Lung (tissue), 12 donors: ENCODE data around the gene NDUFAF8. TPM values are rescaled to one million over a fixed set of nuclear protein-coding genes. Genes with fewer than 3 reads are reported as not detected.
A peak's percentile ranks its signal among the peaks of the same experiment; 100 is the strongest.

Experiments used
- ATAC-seq: fragments of 200-7000 bp; cut with Tn5 transposase; one replicate; pipeline ENCODE4 v1.9.1; 2020; ENCODE audit warnings: moderate number of reproducible peaks; ENCODE audit not compliant: insufficient read depth, low FRiP score
- DNase-seq, 3 donors: peaks; one replicate each; pipeline ENCODE4 v3.0.0-alpha.2; 2013 to 2017
- H3K27ac ChIP-seq, 2 donors: one replicate each; pipeline ENCODE4 v1.5.1; 2013; ENCODE audit warnings: mild to moderate bottlenecking in 2 of 2, moderate library complexity in 2 of 2, control low read depth in 1 of 2, inconsistent platforms in 1 of 2, low read depth in 1 of 2, low read length in 1 of 2
- H3K27me3 ChIP-seq, 3 donors: one replicate each; pipeline ENCODE4 v1.5.1; 2013; ENCODE audit warnings: low read length in 2 of 3; ENCODE audit not compliant: control insufficient read depth in 3 of 3, insufficient read depth in 3 of 3
- H3K36me3 ChIP-seq, 4 donors: one replicate each; pipeline ENCODE4 v1.5.1; 2013; ENCODE audit warnings: low read length in 4 of 4, mild to moderate bottlenecking in 1 of 4, moderate library complexity in 1 of 4; ENCODE audit not compliant: control insufficient read depth in 4 of 4, insufficient read depth in 4 of 4
- H3K4me1 ChIP-seq, 5 donors: one replicate each; pipeline ENCODE4 v1.5.1; 2013; ENCODE audit warnings: low read length in 5 of 5, mild to moderate bottlenecking in 2 of 5, moderate library complexity in 1 of 5; ENCODE audit not compliant: control insufficient read depth in 5 of 5, insufficient read depth in 5 of 5
- H3K4me3 ChIP-seq: one replicate; pipeline ENCODE4 v1.5.1; 2013; ENCODE audit warnings: mild to moderate bottlenecking, control low read depth, moderate library complexity
- H3K9ac ChIP-seq, 2 donors: one replicate each; pipeline ENCODE4 v1.5.1; 2013; ENCODE audit warnings: low read length in 2 of 2, control low read depth in 1 of 2; ENCODE audit not compliant: insufficient read depth in 1 of 2
- H3K9me3 ChIP-seq, 4 donors: one replicate each; pipeline ENCODE4 v1.5.1; 2013; ENCODE audit warnings: low read length in 3 of 4, mild to moderate bottlenecking in 1 of 4, moderate library complexity in 1 of 4; ENCODE audit not compliant: control insufficient read depth in 4 of 4, insufficient read depth in 3 of 4
- CTCF ChIP-seq: IDR thresholded peaks from 2 replicates; pipeline ENCODE4 v1.5.1; 2012; ENCODE audit warnings: mild to moderate bottlenecking; ENCODE audit errors: control extremely low read depth, extremely low read depth
- WGBS, 2 donors: extraction: QIAGEN DNeasy Blood & Tissue Kit; methylation state at CpG; one replicate each; pipeline ENCODE4 v1.1.7; 2013; 5-methylcytosine and 5-hydroxymethylcytosine counted together
- polyA plus RNA-seq, 2 donors: library from polyadenylated mRNA; stranded (reverse); fragments of 200-250 nt; gene quantifications; one replicate each; pipeline ENCODE4 v1.2.1, GENCODE V29; 2013
- total RNA-seq, 2 donors: library from RNA; depleted of rRNA in 1 of 2; stranded (reverse); fragments of >200 nt in 1 of 2; gene quantifications; one replicate each; pipeline ENCODE4 v1.2.1, GENCODE V29; 2014 to 2021
- donor health status: control.
- donor health status: control.
- donor health status: Bipolar disorder and iron deficiency.
- donor health status: healthy.
- donor health status: DM: yes; HTN: yes; CAD: no.

The NDUFAF8 gene
- total and polyA plus RNA-seq, 4 donors = 12.7 to 51.1 (median 29.9) TPM

GRCh38 chr17:81200201-81200600 lies 38.9 kb upstream of the NDUFAF8 start:
- TF ChIP-seq CTCF = no peak
- WGBS, 2 donors = 95 to 97% methylated on average over 18 of the region's 18 CpGs
- Histone ChIP-seq H3K27ac (peak overlapping the region in 1 of 2 donors; percentile 4), H3K36me3 (peaks cover 0 to 23% (median 2%) of the 10 kb centered on the region in 4 donors), H3K27me3 (no peaks in the 10 kb centered on the region), H3K9ac (no peak overlapping the region), H3K9me3 (no peaks in the 10 kb centered on the region), H3K4me1 (peaks cover 0 to 9% (median 0%) of the 10 kb centered on the region in 5 donors), H3K4me3 (no peak overlapping the region)
- ATAC-seq (no peak), DNase-seq (no peak)

DNA sequence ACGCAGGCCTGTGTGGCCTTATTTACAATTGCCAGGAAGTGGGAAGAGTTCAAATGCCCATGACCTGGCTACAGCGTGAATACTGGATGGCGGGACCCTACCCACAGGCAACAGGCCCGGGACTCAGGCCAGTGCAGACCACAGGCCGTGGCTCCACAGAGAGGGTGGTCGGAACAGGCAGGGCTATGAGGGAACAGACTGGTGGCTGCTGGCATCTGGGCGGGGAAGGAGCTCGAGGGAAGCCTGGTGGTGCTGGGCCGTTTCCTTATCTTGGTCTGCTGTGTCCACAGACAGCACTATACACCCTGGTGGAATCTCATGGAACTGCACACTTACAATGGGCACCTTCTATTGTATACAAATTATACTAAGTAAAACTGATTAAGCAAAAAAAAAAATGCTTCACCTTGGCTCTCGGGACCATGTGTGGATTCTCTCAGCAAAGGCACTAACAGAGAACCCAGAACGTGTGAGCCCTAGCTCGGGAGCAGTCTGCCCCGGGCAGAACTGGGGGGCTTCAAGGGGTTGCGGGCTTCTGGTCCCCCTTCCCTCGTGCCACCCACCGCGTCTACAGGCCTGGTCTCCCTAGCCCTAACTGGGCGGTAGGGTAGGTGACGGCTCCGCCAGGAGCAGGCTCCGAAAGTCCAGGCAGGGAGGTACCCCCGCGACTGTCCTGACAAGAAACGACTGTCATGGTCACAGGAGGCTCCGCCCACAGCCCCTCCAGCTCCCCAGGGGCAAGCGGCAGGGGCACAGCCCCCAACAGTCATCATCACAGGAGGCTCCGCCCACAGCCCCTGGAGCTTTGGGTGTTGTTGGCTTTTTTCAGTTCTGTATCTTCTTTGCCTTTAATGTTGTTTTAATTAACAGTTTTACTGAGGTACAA lies 38.2 kb upstream of the NDUFAF8 start:
- H3K36me3 ChIP-seq = peaks cover 0 to 23% (median 2%) of the 10 kb centered on the region in 4 donors
- TF ChIP-seq CTCF = peak; percentile 45
- H3K4me1 ChIP-seq = peaks cover 0 to 9% (median 0%) of the 10 kb centered on the region in 5 donors
- H3K27me3 ChIP-seq = no peaks in the 10 kb centered on the region
- H3K9me3 ChIP-seq = no peaks in the 10 kb centered on the region
- DNase-seq (peak; percentile 42 to 62 (median 45)), ATAC-seq (peak; percentile 39)
- peak overlapping the region in 1 of 2 donors; percentile 4 for H3K27ac ChIP-seq
- WGBS, 2 donors = 67 to 70% methylated on average over 27 of the region's 27 CpGs
- no peak overlapping the region for H3K4me3 ChIP-seq
- no peak overlapping the region for H3K9ac ChIP-seq

DNA sequence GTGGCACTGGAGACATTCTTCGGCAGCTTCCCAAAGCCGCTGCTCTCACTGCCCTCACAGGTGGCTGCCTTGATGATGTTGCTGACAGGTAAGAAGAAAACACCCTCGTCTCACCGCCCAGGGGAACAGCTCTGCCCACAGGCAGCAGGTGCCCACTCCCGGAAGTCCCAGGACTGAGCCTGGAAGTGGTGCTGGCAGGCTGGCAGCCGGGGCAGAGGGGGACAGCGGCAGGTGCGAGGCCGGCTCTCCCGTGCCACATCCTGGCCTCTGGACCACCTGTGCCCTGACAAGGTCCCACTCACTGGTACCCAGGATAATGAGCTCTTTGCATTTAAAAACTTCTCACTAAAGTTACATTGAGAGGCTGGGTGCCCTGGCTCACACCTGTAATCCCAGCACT lies 36.8 kb upstream of the NDUFAF8 start:
- ATAC-seq = no peak
- no peak for TF ChIP-seq CTCF
- Histone ChIP-seq H3K27ac (no peak overlapping the region), H3K9ac (no peak overlapping the region), H3K9me3 (no peaks in the 10 kb centered on the region), H3K27me3 (no peaks in the 10 kb centered on the region), H3K4me1 (peaks cover 0 to 7% (median 0%) of the 10 kb centered on the region in 5 donors), H3K36me3 (peaks cover 0 to 27% (median 2%) of the 10 kb centered on the region in 4 donors), H3K4me3 (no peak overlapping the region)
- WGBS, 2 donors = 95 to 98% methylated on average over 10 of the region's 10 CpGs
- no peak for DNase-seq
